HG03196 (cell line): Measurements from ENCODE around the gene WDR74.
"Not testable (repeated sequence)": the region's sequence is repeated elsewhere in the genome, so short reads cannot be mapped to it uniquely, and the experiment has no call there.

Experiments used
- ATAC-seq: cut with Tn5 transposase; IDR thresholded peaks from one replicate; pipeline ENCODE4 v1.9.1; 2021; ENCODE audit not compliant: unreplicated experiment

The WDR74 gene

DNA sequence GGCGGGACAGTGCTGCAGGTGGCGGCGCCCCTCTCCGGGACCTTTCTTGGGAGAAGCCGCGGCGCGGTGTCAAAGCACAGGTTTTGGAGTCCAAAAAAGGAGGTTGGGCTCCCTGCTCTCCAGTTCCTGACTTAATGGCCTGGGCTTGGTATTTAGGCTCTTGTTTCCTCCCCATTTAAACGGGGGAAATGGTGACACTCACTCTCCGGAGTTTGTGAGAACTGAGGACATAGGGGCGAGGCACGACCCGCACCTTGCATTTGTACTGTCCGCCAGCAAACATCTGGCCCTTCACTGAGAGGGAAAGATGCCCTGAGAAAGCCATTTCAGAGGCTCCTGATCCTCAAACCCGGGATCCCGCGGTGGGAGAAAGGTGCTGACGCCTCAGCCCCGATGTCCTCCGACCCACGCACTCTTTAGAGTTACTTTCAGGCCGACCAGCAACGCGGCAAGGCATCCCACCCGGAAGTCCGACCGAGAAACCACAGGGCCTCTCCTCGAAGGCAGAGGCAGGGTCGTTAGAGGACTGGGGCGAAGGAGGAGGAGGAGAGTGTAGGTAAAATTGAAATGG lies 2.9 kb upstream of the WDR74 start:
- no peak for ATAC-seq

DNA sequence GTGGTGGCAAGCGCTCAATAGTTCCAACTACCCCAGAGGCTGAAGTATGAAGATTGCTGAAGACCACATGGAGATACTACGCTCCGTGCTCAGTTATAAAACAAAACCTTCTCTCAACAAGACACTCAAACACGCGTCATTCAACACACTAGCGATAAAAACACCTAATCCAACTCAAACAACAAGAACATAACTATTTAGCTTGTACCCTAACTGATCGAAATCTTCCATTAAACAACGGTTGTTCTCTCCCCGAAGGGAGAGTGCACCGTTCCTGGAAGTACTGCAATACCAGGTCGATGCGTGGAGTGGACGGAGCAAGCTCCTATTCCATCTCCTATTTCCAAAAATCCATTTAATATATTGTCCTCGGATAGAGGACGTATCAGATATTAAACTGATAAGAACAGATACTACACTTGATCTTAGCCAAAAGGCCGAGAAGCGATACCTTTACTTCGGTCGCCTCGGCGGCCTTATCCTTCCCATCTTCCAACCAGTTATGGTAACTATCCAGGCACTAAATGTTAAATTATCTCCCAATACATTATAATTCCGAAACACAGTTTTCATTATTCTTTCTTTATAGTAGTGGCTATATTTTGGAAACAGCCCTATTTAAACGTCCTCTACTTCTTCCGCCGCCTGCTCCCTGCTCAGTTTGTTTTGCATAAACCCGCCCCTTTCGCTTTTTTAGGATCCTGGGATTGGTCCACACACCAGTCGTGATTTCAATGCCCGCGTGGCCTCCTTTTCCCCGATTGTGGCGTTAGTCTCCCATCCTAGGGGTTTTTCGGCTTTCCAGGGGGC lies 2.2 kb upstream of the WDR74 start:
- peak; percentile 38 for ATAC-seq

DNA sequence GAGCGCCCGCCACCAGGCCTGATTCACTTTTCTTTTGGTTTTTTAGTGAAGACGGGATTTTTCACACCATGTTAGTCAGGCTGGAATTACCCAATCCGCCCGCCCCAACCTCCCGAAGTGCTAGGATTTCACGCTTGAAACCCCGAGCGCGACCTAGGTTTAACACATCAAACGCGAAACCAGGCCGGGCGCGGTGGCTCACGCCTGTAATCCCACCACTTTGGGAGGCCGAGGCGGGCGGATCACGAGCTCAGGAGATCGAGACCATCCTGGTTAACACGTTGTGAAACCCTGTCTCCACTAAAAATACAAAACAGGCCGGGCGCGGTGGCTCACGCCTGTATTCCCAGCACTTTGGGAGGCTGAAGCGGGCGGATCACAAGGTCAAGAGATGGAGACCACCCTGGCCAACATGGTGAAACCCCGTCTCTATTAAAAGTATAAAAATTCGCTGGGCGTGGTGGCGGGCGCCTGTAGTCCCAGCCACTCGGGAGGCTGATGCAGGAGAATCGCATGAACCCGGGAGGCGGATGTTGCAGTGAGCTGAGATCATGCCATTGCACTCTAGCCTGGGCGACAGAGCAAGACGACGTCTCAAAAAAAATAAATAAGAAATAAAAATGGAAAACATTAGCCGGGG lies 1.5 kb upstream of the WDR74 start:
- ATAC-seq, result not testable (repeated sequence)

DNA sequence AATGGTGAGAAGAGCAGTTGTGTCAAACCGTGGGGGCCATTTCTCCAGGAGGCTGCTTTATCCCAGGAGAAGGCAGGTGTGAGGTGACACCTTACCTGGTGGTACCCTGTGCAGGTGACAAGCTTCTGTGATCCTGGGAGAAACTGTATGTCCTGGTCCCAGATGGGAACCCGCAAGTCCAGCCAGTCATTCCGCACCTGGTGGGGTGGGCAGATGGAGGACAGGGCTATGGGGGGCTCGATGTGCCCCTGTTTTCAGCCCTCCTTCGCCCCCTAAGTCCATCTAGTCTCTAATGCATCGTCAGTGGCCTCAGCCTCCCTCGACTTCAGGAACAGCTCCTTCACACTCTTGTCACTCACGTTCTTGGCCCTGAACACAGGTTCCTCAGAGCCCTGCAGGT lies 4.1 kb downstream of the WDR74 start:
- no peak for ATAC-seq

DNA sequence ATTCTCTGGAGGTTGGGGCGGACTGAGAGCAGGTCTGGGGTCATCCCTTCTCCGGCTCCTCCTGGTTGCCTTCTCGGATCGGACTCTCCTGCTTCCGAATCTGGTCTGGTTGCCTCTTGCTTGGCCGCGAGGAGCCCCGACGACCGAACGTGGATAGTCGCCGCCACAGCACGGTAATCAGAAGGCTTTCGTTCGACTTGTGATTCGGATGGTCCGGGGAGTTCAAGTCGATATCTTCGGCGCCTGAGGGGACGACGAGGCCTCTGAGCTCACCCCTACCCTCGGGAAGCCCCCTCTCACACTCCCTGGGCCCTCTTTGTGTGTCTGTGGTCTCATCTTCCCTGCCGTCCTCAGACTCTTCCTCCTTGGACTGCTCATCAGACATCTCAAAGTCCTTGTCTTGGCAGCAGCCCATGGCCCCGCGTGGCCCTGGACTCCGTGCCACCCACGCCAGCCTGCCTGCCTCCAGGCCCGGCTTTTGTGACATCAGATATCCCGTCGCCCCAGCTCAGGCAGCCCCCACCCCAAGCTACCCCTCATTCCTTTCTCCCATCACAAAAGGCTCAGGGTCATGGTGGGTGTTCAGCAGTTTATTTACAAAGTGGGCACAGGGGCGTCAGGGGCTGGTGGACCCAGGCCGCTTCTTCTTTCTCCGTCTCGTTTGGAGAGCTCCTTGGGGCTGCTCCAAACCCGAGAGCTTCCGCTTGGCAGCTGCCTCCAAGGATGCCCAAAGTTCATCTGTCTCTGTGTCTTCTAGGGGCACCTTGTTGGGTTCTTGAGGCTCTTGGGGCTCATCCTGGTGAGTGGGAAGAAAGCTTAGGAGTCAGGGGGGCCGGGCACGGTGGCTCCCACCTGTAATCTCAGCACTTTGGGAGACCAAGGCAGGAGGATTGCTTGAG lies 6.8 kb downstream of the WDR74 start, which contains the start of gene TEX54:
TSS of gene TEX54 (minus strand) at position 506 of the 899 bp plus-strand sequence.
- no peak for ATAC-seq

DNA sequence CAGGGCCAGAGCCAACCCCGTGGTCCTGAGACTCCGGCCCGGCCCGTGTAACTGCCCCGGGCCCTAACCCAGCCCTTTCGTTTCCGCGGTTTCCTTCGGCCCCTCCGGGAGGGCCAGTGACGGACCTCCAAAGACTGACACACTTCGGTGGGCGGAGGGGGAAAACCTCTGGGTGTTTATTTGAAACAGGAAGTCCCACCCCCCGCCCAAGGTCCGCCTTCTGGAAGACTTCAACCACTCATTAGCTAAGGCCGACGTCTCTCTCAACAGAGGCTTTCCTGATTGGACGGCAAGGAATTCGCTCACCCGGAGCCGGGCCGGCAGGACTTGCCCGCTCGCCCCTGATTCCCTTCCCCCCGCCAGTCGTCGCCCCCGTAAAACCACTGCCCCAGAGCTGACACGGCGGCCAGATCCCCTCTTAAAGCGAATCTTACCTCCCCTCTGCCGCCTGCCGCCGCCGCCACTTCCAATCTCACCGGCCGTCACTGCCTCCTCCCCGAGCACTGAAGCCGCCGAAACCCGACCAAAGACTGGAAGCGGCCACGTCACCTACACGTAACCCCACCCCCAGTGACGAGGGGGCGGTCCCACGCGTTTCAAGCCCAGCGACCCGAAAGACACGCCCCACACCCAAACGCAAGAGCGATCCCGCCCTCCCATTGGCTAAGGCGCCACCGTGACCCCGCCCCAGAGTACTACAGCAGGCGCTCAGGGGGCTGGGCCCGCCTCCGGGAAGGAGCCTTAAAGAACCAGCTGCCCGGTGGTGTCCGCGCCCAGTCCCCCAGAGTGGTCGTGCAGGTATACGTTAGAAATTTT lies 7.7 kb downstream of the WDR74 start, which contains the start of gene STX5:
TSS of gene STX5 (minus strand) at position 532 of the 816 bp plus-strand sequence. CDS start 808 bp downstream, outside the sequence.
- ATAC-seq, result peak; percentile 75

DNA sequence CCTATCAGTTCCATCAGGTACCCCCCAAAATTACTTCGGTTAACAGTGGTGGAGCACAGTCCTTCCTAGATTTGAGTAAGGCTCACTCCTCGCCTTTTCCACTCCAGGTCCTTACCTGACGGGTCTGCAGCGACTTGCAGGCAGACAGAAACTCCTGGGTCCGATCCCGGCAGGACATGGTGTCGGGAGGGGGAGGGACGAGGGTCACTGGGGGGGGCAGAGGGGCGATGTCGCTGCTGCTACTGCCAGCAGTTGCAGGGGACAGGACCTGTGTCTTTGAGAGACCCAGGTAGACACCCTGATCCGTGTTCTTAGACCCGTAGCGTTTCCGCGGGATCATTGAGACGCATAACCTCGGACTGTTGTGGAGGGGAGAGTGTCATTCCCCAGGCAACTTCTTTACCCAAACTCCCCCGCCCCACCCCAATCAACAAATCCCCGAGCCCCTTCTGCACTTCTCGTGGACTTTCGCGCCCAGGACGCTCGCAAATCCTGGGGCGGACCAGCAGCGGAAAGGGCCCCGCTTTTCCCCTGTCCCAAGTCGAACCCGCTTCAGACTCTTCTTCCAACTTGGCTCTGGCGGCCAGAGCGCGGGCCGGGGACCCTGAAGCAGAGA lies 8.4 kb downstream of the WDR74 start:
- ATAC-seq, result no peak

DNA sequence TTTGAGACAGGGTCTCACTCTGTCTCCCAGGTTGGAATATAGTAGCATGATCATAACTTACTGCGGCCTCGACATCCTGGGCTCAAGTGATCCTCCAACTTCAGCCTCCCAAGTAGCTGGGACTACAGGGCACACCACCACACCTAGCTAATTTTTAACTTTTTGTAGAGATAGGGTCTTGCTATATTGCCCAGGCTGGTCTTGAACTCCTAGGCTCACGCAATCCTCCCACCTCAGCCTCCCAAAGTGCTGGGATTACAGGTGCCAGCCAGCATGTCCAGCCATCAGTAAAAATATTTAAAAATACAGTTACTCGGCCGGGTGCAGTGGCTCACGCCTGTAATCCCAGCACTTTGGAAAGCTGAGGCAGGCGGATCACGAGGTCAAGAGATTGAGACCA lies 11.3 kb downstream of the WDR74 start:
- ATAC-seq, result not testable (repeated sequence)

DNA sequence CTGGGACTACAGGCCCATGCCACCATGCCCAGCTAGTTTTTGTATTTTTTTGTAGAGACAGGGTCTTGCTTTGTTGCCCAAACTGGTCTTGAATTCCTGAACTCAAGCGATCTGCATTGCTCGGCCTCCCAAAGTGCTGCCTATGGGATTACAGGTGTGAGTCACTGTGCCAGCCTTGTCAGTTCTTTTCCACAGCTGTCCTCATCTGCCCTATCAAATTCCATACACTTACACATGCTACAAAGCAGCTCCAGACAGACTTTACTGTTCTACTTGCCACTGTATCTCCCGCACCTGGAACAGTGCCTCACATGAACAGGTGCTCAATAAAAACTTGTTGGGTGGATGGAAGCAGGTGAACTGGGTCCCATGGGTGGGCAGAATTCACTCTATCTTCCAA lies 15.7 kb downstream of the WDR74 start:
- no peak for ATAC-seq

DNA sequence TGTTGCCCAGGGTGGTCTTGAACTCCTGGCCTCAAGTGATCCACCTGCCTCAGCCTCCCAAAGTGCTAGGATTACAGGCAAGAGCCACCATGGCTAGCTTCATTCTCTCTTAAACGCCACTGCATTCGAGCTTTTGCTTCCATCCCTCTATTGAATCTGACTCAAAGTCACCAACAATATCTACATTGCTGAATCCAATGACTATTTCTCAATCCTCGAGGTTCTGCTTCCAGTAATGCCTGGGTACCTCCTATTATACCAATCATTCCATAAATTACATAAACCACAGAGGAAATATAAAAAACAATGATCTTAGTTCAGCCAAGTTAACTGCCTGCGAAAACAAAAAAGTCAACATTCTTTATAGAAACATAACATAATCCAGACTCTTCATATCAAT lies 22.3 kb downstream of the WDR74 start:
- no peak for ATAC-seq

DNA sequence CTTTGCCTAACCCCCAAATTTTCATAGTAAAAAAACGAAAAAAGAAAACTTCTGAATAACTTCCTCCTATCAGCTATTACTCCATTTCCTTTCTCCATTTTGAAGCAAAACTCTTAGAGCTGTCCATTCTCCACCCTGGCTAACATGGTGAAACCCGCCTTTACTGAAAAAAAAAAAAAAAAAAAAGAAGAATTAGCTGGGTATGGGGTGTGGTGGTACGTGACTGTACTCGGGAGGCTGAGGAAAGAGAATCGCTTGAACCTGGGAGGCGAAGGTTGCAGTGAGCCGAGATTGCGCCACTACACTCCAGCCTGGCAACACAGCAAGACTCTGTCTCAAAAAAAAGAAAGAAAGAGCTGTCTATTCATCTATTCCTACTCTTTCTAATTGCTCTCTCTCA lies 22.8 kb downstream of the WDR74 start:
- ATAC-seq, result no peak

DNA sequence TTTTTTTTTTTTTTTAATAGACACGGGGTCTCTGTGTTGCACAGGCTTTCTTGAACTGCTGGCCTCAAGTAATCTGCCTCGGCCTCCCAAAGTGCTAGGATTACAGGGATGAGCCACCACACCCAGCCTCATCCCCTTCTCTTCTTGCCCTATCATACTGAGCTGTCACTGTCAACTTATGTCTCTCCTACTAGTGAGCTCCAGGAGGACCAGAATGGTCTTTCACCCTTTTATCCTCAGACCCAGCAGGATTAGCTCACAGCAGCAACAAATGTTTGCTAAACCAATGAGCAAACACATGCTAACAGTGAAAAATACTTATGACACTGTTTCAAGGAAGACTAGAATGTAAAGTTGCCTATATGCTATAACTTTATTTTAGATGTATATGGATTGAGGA lies 27.7 kb downstream of the WDR74 start:
- ATAC-seq, result no peak

DNA sequence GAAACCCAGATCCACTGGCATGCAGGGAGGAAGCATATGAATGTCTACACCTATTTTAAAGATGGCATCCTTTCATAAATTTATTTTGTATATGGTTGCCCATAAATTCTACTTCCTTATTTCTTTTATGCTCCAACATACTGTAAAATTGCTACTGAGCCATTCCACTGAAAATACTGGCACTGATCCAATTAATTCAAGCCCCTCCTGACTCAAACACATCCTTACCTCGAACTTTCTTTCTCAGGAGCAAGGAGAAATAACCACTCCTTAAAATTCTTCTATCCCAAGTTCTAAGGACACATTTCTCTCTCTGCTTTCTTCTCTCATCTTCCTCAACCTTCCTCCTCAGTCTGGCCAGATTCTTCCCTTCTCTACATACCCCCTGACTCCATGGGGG lies 28.6 kb downstream of the WDR74 start:
- no peak for ATAC-seq

DNA sequence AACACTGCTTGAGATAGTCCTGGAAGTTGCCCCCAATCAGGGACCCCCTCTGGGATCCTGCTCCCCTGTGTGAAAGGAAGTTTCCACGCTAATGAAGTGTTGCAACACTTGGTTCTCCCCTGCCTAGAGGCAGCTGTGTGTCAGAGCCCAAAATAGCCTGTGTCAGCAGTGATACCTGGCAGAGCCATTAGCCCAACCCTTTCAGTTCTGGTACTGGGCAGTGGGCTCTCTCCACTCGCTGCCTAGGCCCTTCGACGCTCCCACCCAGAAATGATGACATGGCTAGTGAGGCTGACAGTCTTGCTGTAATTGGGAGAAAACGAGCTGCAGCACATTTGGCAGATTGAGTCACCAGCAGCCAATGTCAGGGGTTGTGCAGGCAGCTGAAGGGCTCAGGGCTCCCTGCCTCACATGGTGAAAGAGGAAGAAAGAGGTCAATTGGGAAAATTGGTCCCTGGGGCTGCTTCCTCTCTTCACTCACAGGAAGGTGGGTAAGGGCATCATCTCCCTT lies 32.7 kb downstream of the WDR74 start:
- no peak for ATAC-seq

DNA sequence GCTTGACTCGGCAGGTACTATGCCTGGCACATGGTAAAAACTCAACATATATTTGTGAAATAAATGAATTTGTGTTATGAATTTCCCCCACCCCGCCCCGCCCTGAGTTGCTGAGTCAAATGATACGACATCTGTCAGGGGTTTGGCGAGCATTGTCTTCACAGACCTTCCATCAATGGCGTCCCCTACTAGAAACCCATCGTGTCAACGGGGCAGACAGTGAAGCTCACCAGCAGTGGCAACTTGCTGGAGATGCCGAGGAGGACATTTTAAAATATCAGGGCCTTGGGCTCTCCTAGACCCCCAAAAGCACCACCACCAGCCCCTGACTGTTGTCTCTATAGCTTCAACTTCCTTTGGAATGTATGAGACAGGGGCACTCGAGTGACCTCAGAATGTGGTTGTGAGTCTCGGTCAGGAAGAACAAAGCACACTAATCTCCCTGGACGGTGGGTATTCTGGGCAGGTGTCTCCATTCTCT lies 33.4 kb downstream of the WDR74 start:
- no peak for ATAC-seq

DNA sequence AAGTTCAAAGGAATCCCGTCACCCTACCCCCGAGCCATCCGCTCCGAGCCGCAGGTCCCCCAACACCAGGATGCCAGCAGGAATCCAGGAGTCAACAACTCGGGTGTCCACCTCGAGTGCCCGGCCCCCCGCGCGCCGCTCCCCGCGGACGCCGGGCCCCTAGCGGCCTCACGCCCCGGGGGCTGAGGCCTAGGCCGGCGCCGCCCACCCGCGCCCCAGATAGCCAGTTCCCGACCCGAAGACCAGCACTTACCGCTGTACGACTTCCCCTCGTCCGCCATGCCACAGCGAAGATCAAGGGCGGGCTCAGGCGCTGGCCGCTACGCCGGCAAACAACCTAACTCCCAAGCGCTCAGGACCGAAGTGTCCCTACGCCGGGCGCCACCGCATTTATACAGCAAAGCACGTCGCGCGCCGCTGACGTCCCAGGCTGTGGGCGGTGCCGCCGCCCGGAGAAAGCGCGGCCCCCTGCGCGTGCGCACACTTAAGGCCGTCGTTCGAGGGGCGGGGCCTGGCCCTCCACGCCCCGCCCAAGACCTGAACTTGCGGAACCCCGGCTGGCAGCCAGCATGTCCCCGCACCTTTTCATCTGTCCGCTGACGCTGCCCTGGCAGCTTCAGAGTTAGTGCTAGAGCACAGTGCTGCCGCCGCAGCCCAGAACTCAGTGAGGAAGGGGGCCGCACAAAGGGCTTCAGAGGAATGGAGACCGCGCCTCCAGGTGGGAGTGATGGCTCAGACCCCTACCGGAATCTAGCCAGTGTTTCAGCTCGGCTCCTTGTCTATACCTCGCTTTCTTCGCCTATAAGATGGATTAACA lies 34.1 kb downstream of the WDR74 start, which contains the start of gene NXF1:
TSS of gene NXF1 (minus strand) at position 365 of the 817 bp plus-strand sequence. CDS start at position 281, 84 bp downstream.
- peak; percentile 81 for ATAC-seq

DNA sequence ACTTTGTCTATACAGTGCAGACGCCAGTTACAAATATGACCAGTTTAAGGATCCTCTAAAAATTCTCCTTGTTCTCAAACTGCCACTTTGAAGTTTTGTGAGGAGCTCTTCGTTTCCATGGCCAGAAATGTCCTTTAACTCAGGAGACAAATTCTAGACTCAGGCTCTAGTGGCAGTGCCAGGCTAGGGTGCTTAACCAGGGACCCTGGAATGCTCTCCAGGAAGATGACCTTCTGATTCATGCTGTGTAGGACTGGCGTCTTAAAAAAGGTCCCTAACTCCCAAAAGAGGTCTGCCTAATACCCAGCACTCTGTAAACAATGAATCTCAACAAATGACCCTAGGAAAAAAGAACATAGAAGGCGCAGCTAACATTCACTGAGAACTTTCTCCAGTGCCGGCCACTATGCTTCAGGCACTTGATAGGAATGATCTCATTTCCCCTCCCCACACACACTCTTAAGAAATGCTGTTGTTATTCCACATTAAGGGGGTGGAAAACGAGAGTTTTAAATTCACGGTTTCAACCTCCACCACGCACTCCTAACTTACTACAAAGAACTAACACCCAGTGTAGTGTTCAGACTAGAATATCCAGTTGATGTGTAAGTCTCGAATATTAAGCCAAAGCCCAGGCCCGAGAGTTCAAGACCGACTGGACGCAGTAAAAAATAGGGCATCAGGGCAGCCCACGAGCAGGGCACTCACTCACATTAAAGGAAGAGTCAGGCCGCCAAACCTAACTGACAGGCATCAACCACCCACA lies 34.9 kb downstream of the WDR74 start:
- ATAC-seq, result no peak

DNA sequence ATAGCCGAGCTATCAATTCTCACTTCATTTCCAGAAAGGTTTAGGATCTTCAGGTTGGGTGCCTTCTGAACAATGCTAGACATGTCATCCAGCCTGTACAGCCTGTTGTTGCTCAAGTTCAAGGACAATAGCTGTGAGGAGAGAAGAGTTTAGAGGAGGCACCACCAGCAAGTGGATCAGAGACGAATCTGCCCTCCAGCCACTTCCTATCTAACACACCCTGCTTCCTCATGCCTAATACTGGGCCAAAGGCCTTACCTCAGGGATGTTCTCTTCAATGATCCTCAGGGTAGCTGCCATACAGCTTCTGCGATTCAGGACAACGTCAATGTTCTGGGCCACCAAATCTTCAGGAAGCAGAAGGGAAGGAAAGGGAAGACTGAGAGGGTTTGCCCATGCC lies 38.3 kb downstream of the WDR74 start:
- ATAC-seq, result no peak
